Erythroblast (primary cell): ENCODE results near the gene LRP1-AS.

Source experiments
- GATA1 ChIP-seq: IDR thresholded peaks from 2 replicates; pipeline ENCODE4 v1.6.1; 2011; ENCODE audit warnings: low read depth, mild to moderate bottlenecking, control low read depth, low read length, moderate library complexity
- POLR2A ChIP-seq: IDR thresholded peaks from 2 replicates; pipeline ENCODE4 v1.6.1; 2011; ENCODE audit warnings: mild to moderate bottlenecking, low read length

- no peak for TF ChIP-seq POLR2A
- TF ChIP-seq GATA1 = no peak
Observed at GRCh38 chr12:57128519-57129247, 18.7 kb downstream of the LRP1-AS start.
